Ascending aorta (tissue), 2 donors: ENCODE data around the gene TNRC18. TPM values are rescaled to one million over a fixed set of nuclear protein-coding genes. Genes with fewer than 3 reads are reported as not detected.
A peak's percentile ranks its signal among the peaks of the same experiment; 100 is the strongest.

Experiments used
- DNase-seq, 2 donors: peaks; one replicate each; pipeline ENCODE4 v3.0.0-alpha.2; 2019; ENCODE audit warnings: low spot score in 2 of 2
- H3K27ac ChIP-seq, 2 donors: fragments of 200-600 bp; sonication (generic); one replicate each; pipeline ENCODE4 v1.5.1; 2016 to 2017; ENCODE audit warnings: mild to moderate bottlenecking in 1 of 2
- H3K27me3 ChIP-seq: fragments of 200-600 bp; sonication (generic); one replicate; pipeline ENCODE4 v1.5.1; 2017
- H3K36me3 ChIP-seq, 2 donors: fragments of 200-600 bp; sonication (generic); one replicate each; pipeline ENCODE4 v1.5.1; 2016
- H3K4me1 ChIP-seq, 2 donors: fragments of 200-600 bp; sonication (generic); one replicate each; pipeline ENCODE4 v1.5.1; 2016 to 2017; ENCODE audit warnings: mild to moderate bottlenecking in 1 of 2
- H3K4me3 ChIP-seq, 2 donors: fragments of 200-600 bp; sonication (generic); one replicate each; pipeline ENCODE4 v1.5.1; 2016 to 2017; ENCODE audit warnings: mild to moderate bottlenecking in 1 of 2
- H3K9me3 ChIP-seq, 2 donors: fragments of 200-600 bp; sonication (generic); one replicate each; pipeline ENCODE4 v1.5.1; 2016
- intact Hi-C: fragments of 100-400 bp; cut with DNase I; formaldehyde crosslinking; loops from one replicate; pipeline ENCODE4 v1.15.1; 2023
- total RNA-seq: library from RNA; depleted of rRNA; stranded (reverse); fragments of >200 nt; gene quantifications from one replicate; pipeline ENCODE4 v1.1.0, GENCODE V29; 2016
- TF ChIP-seq, protein P1 (sequence below), 3 experiments: fragments of 200-600 bp in 2 of 3; fragments of 450-650 bp in 1 of 3; sonication (generic) in 2 of 3; IDR thresholded peaks; one replicate each; pipeline ENCODE4 v1.5.1; 2016 to 2019; ENCODE audit warnings: antibody characterized with exemption in 3 of 3, mild to moderate bottlenecking in 1 of 3, moderate library complexity in 1 of 3

TNRC18 gene
- total RNA-seq, 1 donor from 2014 or later = 240 TPM

DNA sequence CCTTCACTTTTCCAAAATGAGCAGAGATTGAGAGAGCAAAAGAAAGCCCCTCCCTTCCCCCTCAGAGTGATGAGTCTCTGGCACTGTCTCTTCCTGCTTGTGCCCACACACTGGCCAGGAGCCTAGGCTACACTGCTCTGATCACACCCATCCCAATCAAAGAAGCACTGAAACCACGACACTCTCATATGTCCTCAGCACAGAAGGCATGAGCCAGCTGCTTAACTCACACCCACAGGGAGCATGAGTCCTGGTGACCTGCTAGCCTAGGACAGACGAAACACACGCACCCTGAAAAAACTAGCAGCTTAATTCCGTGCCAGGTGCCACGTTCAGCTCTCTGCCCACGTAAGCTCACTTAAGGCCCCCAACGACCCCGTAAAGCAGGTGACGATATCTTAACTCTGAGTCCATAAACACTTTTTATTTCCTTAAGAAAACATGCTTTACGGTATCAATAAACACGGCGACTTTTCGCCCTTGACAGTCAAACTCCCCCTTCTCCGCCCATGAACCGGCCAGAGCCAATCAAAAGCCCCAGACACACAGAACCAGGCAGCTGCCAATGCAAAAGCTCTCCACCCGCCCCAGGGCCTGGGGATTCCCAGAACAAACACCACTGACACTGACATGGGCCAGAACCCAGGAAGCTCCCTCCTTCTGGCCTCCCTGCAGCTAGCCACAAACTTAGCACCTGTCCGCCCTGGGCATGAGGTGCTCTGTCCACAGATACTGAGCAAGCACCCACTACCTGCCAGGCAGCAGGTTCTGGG lies 69.0 kb downstream of the TNRC18 start:
- TF ChIP-seq, protein P1, sequence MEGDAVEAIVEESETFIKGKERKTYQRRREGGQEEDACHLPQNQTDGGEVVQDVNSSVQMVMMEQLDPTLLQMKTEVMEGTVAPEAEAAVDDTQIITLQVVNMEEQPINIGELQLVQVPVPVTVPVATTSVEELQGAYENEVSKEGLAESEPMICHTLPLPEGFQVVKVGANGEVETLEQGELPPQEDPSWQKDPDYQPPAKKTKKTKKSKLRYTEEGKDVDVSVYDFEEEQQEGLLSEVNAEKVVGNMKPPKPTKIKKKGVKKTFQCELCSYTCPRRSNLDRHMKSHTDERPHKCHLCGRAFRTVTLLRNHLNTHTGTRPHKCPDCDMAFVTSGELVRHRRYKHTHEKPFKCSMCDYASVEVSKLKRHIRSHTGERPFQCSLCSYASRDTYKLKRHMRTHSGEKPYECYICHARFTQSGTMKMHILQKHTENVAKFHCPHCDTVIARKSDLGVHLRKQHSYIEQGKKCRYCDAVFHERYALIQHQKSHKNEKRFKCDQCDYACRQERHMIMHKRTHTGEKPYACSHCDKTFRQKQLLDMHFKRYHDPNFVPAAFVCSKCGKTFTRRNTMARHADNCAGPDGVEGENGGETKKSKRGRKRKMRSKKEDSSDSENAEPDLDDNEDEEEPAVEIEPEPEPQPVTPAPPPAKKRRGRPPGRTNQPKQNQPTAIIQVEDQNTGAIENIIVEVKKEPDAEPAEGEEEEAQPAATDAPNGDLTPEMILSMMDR (IDR thresholded peaks at IDR 0.05) = no peak
- Histone ChIP-seq H3K27me3 (no peaks in the 10 kb centered on the region), H3K9me3 (no peaks in the 10 kb centered on the region), H3K27ac (peak overlapping the region; percentile 17 to 21), H3K36me3 (peaks cover 67 to 87% of the 10 kb centered on the region in 2 donors), H3K4me3 (no peak overlapping the region), H3K4me1 (peaks cover 10 to 37% of the 10 kb centered on the region in 2 donors)
- intact Hi-C loops = no loop called here
- DNase-seq = no peak

DNA sequence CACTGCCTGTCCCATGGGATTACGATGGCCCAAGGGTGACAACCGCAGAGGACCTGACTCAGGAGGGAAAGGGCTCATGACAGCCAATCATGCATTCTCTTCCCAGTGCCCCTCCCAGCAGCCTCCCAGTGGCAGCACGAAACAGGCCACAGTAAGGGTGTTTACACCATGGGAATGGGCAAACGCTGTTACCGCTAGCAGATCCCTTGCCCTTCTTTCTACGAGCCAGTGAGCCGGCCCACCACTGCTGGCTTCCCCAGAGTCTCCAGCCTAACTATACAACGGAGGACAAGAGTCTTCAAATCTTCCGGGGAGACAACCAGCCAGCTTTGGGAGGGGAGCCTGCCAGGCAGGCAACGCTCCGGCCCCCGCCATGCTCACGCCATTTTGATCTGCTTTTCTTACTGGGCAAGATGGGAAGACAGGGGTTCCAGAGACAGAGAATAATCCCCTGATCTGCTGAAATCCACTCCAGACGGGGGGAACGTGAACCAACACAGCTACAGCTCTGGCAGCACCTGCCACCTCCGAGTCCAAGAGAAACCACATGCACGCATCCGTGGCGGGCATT lies 71.1 kb downstream of the TNRC18 start:
- H3K27me3 ChIP-seq = no peaks in the 10 kb centered on the region
- no peak for DNase-seq
- H3K4me1 ChIP-seq = peaks cover 7 to 22% of the 10 kb centered on the region in 2 donors
- TF ChIP-seq, protein P1 (IDR thresholded peaks at IDR 0.05) = no peak
- intact Hi-C loops = no loop called here
- no peaks in the 10 kb centered on the region for H3K9me3 ChIP-seq
- H3K27ac ChIP-seq = peak overlapping the region in 1 of 2 donors; percentile 3
- H3K36me3 ChIP-seq = peaks cover 70 to 84% of the 10 kb centered on the region in 2 donors
- H3K4me3 ChIP-seq = no peak overlapping the region

GRCh38 chr7:5351507-5352265 lies 71.9 kb downstream of the TNRC18 start:
- no peak overlapping the region for H3K4me3 ChIP-seq
- H3K36me3 ChIP-seq = peaks cover 68 to 81% of the 10 kb centered on the region in 2 donors
- intact Hi-C loops = no loop called here
- H3K27me3 ChIP-seq = no peaks in the 10 kb centered on the region
- no peaks in the 10 kb centered on the region for H3K9me3 ChIP-seq
- TF ChIP-seq, protein P1 (IDR thresholded peaks at IDR 0.05) = no peak
- H3K27ac ChIP-seq = no peak overlapping the region
- peaks cover 7 to 20% of the 10 kb centered on the region in 2 donors for H3K4me1 ChIP-seq
- DNase-seq = no peak

GRCh38 chr7:5350600-5351385 lies 72.8 kb downstream of the TNRC18 start:
- Histone ChIP-seq H3K27ac (no peak overlapping the region), H3K36me3 (peaks cover 69 to 81% of the 10 kb centered on the region in 2 donors), H3K4me1 (peaks cover 7 to 20% of the 10 kb centered on the region in 2 donors), H3K4me3 (no peak overlapping the region), H3K27me3 (no peaks in the 10 kb centered on the region), H3K9me3 (no peaks in the 10 kb centered on the region)
- intact Hi-C loops = no loop called here
- TF ChIP-seq, protein P1 (IDR thresholded peaks at IDR 0.05) = no peak
- DNase-seq = no peak

GRCh38 chr7:5350174-5350463 lies 73.5 kb downstream of the TNRC18 start:
- Histone ChIP-seq H3K27ac (no peak overlapping the region), H3K4me1 (peaks cover 7 to 16% of the 10 kb centered on the region in 2 donors)
- intact Hi-C loops = no loop called here

More at GRCh38 chr7:5350174-5350463, 73.5 kb downstream of the TNRC18 start:
- DNase-seq = no peak
- Histone ChIP-seq H3K27me3 (no peaks in the 10 kb centered on the region), H3K9me3 (no peaks in the 10 kb centered on the region), H3K4me3 (no peak overlapping the region), H3K36me3 (peaks cover 69 to 81% of the 10 kb centered on the region in 2 donors)
- TF ChIP-seq, protein P1 (IDR thresholded peaks at IDR 0.05) = no peak
